Activated T-cell treated with anti-CD3 and anti-CD28 coated beads, Interleukin-2, amount 50 U/mL, for 24 hours (primary cell): Measurements from ENCODE around the gene TAC4.

Experiments
- DNase-seq: peaks from one replicate; pipeline ENCODE4 v3.0.0-alpha.2; 2020
- H3K27ac Mint-ChIP-seq: 2 replicates; pipeline ENCODE4 v1.8.0; 2020; ENCODE audit warnings: mild to moderate bottlenecking, mixed read lengths
- H3K27me3 Mint-ChIP-seq: 2 replicates; pipeline ENCODE4 v1.8.0; 2020; ENCODE audit warnings: mixed read lengths
- H3K36me3 Mint-ChIP-seq: 2 replicates; pipeline ENCODE4 v1.8.0; 2020; ENCODE audit warnings: low read depth, mixed read lengths
- H3K4me1 Mint-ChIP-seq: 2 replicates; pipeline ENCODE4 v1.8.0; 2020; ENCODE audit warnings: low read depth, mixed read lengths
- H3K4me3 Mint-ChIP-seq: 2 replicates; pipeline ENCODE4 v1.8.0; 2020; ENCODE audit warnings: mild to moderate bottlenecking, moderate library complexity, mixed read lengths
- H3K9me3 Mint-ChIP-seq: 2 replicates; pipeline ENCODE4 v1.8.0; 2020; ENCODE audit warnings: mixed read lengths

TAC4 gene

GRCh38 chr17:49861150-49861884 is 13.4 kb upstream of the TAC4 start:
- Mint-ChIP-seq H3K4me3 (no peak overlapping the region), H3K4me1 (peaks cover 6% of the 10 kb centered on the region)

DNA sequence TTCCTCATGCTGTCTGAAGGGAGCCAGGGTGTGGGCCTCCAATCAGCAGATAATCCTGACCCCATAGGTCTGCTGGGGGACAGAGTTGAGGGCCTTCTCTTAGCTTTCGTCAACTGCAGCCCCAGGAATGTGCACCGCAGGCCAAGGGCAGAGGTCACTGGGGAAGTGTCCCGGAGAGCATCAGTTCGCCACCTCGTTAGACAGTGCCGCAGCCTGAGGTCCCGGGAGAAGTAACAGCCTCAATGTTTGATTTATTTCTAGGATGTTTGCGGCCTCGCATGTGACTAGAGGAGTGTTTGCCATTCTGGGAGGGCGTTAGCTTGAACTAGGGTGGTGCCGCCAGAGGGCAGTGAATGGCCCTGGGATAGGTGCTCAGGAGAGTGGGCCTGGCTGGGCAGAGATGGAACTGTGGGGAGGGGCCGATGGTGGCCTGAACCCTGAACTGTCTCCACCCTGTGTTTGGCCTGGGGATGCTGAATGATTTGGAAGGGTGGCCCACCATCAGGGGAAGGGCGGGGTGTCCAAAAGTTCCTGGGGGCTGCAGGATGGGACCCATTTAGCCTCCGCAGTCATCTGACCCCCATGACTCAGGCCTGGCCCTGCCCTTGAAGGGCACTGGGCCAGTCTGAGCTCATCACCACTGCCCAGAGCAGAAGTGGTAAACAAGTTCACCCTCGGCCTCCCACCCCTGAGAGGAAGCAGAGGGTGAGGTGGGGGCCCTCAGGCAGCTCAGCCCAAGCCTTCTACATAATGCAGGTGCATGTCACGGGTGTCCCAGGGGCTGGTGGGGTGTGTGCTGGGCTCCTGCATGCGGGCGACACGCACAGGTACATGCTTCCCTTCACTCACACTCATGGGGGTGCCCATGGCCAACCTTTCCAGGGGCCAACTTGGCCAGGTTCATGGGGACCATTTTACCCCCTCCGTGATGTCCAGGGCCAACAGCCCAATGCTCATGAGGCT is 12.4 kb upstream of the TAC4 start:
- no peak overlapping the region for H3K27ac Mint-ChIP-seq
- H3K27me3 Mint-ChIP-seq, result peaks cover 12% of the 10 kb centered on the region
- H3K4me3 Mint-ChIP-seq, result no peak overlapping the region
- DNase-seq, result no peak
- no peaks in the 10 kb centered on the region for H3K9me3 Mint-ChIP-seq
- no peaks in the 10 kb centered on the region for H3K36me3 Mint-ChIP-seq
- peaks cover 6% of the 10 kb centered on the region for H3K4me1 Mint-ChIP-seq

More at GRCh38 chr17:49861150-49861884, 13.4 kb upstream of the TAC4 start:
- H3K36me3 Mint-ChIP-seq, result no peaks in the 10 kb centered on the region
- peaks cover 12% of the 10 kb centered on the region for H3K27me3 Mint-ChIP-seq
- H3K27ac Mint-ChIP-seq, result no peak overlapping the region
- peak; percentile 74 for DNase-seq
- no peaks in the 10 kb centered on the region for H3K9me3 Mint-ChIP-seq

DNA sequence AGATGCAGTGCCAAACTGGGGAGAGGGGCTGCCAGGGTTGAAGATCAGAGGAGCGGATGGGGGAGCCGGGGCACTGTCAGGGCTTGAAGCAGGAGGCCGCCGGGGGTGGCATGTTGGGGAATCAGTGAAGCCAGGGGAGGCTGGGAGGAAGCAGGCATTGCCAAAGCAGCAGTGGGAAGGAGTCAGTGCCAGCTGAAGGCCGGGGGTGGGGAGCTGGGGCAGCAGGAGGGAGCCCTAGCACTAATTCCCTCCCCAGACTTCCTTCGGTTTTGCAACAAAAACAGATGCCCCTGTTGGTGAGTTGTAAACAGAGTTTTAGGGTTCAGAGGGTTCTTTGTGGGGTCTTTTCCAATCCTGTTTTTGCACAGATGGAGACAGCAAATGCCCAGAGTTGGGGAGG is 10.9 kb upstream of the TAC4 start:
- Mint-ChIP-seq H3K4me3 (no peak overlapping the region), H3K4me1 (peaks cover 6% of the 10 kb centered on the region), H3K36me3 (no peaks in the 10 kb centered on the region), H3K9me3 (no peaks in the 10 kb centered on the region), H3K27me3 (peaks cover 12% of the 10 kb centered on the region), H3K27ac (no peak overlapping the region)
- no peak for DNase-seq

DNA sequence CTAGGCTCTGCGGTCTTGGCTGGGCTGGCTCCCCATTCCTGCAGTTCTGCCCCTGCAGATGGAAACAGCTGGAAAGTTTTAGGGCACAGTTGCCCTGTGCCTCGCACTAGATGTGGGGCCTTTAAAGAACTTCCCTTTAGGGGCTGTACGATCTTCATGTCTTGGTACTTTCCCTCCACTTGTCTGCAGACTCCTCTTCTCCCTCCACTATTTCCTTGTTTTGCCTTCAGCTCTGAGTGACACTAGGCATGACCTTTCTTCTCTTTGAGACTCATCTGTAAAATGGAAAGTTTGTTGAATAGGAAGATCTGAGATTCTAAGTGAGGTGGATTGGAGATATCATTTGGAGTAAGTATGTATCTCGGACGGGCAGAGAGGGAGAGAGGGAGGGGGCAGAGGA is 6.3 kb upstream of the TAC4 start:
- H3K27ac Mint-ChIP-seq, result no peak overlapping the region
- peaks cover 15% of the 10 kb centered on the region for H3K4me1 Mint-ChIP-seq
- peaks cover 3% of the 10 kb centered on the region for H3K27me3 Mint-ChIP-seq

DNA sequence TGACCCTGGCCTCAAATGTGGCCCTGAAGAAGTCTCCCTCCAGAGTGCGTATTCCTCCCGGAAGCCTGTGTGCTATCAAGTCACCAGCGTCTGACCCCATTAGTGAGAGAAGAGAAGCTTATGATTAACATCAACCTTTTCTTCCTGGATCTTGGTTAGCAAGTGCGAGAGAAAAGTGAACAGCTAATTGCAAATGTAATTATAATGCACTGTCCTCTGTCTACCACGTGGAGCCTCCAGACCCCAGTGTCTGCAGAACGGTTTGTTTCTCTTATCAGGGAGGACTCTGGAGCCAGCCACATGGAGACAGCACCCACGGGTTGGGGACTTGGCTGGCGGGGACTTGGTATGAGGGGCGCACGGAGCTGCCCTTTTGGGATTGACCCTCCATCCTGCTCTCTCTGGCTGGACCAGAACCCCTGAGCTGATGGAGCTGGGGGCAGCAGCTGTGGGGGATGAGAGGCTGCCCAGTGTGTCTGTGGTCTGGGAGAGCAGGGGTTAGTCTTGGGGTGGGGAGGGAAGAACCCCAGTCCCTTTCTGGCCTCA is 5.7 kb upstream of the TAC4 start:
- no peaks in the 10 kb centered on the region for H3K9me3 Mint-ChIP-seq
- H3K4me1 Mint-ChIP-seq, result peaks cover 15% of the 10 kb centered on the region
- H3K27ac Mint-ChIP-seq, result no peak overlapping the region
- H3K4me3 Mint-ChIP-seq, result no peak overlapping the region
- no peak for DNase-seq
- no peaks in the 10 kb centered on the region for H3K36me3 Mint-ChIP-seq
- H3K27me3 Mint-ChIP-seq, result peaks cover 3% of the 10 kb centered on the region

More for the DNA sequence above, 6.3 kb upstream of the TAC4 start:
- Mint-ChIP-seq H3K4me3 (no peak overlapping the region), H3K9me3 (no peaks in the 10 kb centered on the region), H3K36me3 (no peaks in the 10 kb centered on the region)
- no peak for DNase-seq

DNA sequence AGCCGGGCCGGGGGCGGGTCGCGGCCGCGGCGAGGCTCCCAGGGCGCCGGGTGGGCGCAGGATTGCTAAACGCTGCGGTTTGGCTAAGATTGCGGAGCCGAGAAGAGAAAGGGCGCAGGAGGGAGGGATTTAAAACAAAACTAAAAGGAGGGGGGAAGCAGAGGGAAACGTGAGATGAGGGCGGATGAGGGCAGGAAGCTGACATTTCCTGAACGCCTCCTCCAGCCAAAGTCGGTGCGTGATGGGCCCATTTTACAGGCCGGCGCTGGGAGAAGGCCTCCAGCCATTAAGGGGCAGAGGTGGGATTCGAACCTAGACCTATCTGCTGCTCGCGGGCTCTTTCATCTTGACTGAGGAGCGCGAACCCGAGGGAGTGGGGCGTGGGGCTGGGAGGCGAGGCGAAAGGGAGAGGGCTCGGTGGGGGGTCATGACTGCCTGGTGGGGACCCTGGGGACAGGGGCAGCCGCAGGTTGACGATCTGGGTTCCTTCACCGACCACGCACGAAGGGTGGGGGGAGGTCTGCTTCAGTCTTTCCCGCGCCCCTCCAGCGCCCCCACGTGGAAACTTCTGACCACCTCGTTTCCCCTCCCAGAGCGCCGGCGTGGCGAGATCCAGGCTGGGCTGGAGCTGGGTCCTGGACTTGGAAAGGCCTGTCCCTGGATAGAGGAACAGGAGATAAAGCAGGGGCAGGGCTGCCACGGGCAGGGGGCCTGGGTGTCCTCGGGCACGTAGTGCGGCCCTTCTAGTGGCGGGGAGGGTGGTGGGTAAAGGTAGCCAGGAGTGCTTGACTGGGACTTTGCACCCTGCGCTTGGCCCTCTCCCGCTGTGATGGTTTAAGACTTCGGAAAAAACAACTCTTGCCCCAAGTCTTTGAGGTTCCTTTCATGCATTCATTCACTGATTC is 3.8 kb upstream of the TAC4 start:
- Mint-ChIP-seq H3K27me3 (peaks cover 3% of the 10 kb centered on the region), H3K9me3 (no peaks in the 10 kb centered on the region), H3K4me3 (peak overlapping the region; percentile 77), H3K36me3 (no peaks in the 10 kb centered on the region), H3K4me1 (peaks cover 15% of the 10 kb centered on the region), H3K27ac (peak overlapping the region; percentile 87)
- peak; percentile 80 for DNase-seq

- Mint-ChIP-seq H3K27ac (peak overlapping the region; percentile 69), H3K4me1 (peaks cover 15% of the 10 kb centered on the region), H3K36me3 (no peaks in the 10 kb centered on the region), H3K9me3 (no peaks in the 10 kb centered on the region), H3K27me3 (peaks cover 3% of the 10 kb centered on the region), H3K4me3 (peak overlapping the region; percentile 75)
- DNase-seq, result peak; percentile 47
Measured at GRCh38 chr17:49850772-49851386, 3.0 kb upstream of the TAC4 start.

GRCh38 chr17:49850218-49850610 is 2.3 kb upstream of the TAC4 start:
- Mint-ChIP-seq H3K27me3 (peaks cover 3% of the 10 kb centered on the region), H3K27ac (no peak overlapping the region), H3K4me3 (no peak overlapping the region)

GRCh38 chr17:49848739-49849138 is 870 bp upstream of the TAC4 start:
- DNase-seq, result no peak
- Mint-ChIP-seq H3K4me1 (peaks cover 25% of the 10 kb centered on the region), H3K4me3 (no peak overlapping the region), H3K36me3 (peaks cover 5% of the 10 kb centered on the region), H3K9me3 (no peaks in the 10 kb centered on the region), H3K27ac (no peak overlapping the region), H3K27me3 (peaks cover 3% of the 10 kb centered on the region)

More at GRCh38 chr17:49850218-49850610, 2.3 kb upstream of the TAC4 start:
- H3K36me3 Mint-ChIP-seq, result no peaks in the 10 kb centered on the region
- peaks cover 17% of the 10 kb centered on the region for H3K4me1 Mint-ChIP-seq
- DNase-seq, result no peak
- no peaks in the 10 kb centered on the region for H3K9me3 Mint-ChIP-seq

- peaks cover 22% of the 10 kb centered on the region for H3K4me1 Mint-ChIP-seq
- H3K36me3 Mint-ChIP-seq, result peaks cover 10% of the 10 kb centered on the region
- H3K9me3 Mint-ChIP-seq, result no peaks in the 10 kb centered on the region
- H3K27ac Mint-ChIP-seq, result no peak overlapping the region
- no peak for DNase-seq
- peaks cover 3% of the 10 kb centered on the region for H3K27me3 Mint-ChIP-seq
- H3K4me3 Mint-ChIP-seq, result no peak overlapping the region
Measured at GRCh38 chr17:49846938-49847712, 744 bp downstream of the TAC4 start.

DNA sequence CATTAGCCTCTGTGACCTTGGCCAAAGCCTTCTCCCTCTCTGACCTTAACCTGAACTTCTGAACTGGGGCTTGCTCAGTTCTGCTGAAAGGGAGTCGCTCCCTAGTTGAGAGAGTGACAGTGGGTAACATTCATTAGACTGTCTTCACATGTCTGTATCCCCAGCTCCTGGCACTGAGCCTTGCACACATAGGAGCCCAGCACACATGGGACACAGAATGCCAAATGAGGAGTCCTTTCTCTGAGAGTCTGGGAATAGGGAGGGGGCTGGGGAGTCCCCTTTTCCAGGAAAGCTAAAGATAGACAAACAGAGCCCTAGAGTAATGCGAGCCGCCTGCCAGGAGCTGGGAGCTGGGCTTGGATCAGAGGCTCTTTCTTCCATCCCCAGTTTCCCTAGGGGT is 2.5 kb downstream of the TAC4 start:
- peaks cover 13% of the 10 kb centered on the region for H3K36me3 Mint-ChIP-seq
- H3K9me3 Mint-ChIP-seq, result no peaks in the 10 kb centered on the region
- H3K27me3 Mint-ChIP-seq, result no peaks in the 10 kb centered on the region
- no peak for DNase-seq
- H3K4me3 Mint-ChIP-seq, result no peak overlapping the region
- H3K27ac Mint-ChIP-seq, result peak overlapping the region; percentile 70
- H3K4me1 Mint-ChIP-seq, result peaks cover 10% of the 10 kb centered on the region

- H3K36me3 Mint-ChIP-seq, result peaks cover 17% of the 10 kb centered on the region
- H3K27ac Mint-ChIP-seq, result peak overlapping the region; percentile 11
- DNase-seq, result no peak
Measured at GRCh38 chr17:49843774-49844350, 4.0 kb downstream of the TAC4 start.

DNA sequence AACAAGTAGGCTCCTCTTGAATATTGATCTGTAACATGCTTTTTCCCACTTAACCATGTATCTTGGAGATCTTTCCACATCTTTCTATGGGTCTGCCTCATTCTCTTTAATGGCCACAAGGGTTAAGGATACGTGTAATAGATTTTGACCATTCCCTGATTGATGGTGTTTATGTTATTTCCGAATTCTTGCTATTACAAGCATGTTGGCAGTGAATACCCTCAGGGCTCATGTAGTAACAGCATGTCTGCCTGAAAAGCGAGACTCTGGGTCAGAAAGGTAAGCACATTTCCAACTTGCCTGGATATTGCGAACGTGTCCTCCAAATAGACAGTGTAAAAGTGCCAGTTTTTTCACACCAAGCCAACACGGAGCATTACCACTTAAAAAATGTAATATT is 5.0 kb downstream of the TAC4 start:
- DNase-seq, result no peak
- no peak overlapping the region for H3K4me3 Mint-ChIP-seq
- no peak overlapping the region for H3K27ac Mint-ChIP-seq
- H3K36me3 Mint-ChIP-seq, result peaks cover 22% of the 10 kb centered on the region
- H3K9me3 Mint-ChIP-seq, result no peaks in the 10 kb centered on the region
- peaks cover 13% of the 10 kb centered on the region for H3K4me1 Mint-ChIP-seq
- no peaks in the 10 kb centered on the region for H3K27me3 Mint-ChIP-seq

More at GRCh38 chr17:49843774-49844350, 4.0 kb downstream of the TAC4 start:
- Mint-ChIP-seq H3K27me3 (no peaks in the 10 kb centered on the region), H3K9me3 (no peaks in the 10 kb centered on the region), H3K4me1 (peaks cover 13% of the 10 kb centered on the region), H3K4me3 (no peak overlapping the region)
